Keratinocyte (primary cell): ENCODE measurements around the gene SMIM23. TPM values are rescaled to one million over a fixed set of nuclear protein-coding genes. Genes with fewer than 3 reads are reported as not detected.

ENCODE experiments used
- DNase-seq: peaks from one replicate; pipeline ENCODE4 v3.0.0-alpha.2; 2011; ENCODE audit warnings: low read depth, missing footprints, low spot score
- FAIRE-seq: peaks from 2 replicates; lab custom pipeline; 2011; peaks lifted over from hg19 to GRCh38; lab: Jason Lieb, UNC
- H2AFZ ChIP-seq: 2 replicates; pipeline ENCODE4 v1.6.0; 2012; ENCODE audit warnings: low read length, control low read depth, inconsistent platforms; ENCODE audit not compliant: control insufficient read depth
- H3K27ac ChIP-seq: 2 replicates; pipeline ENCODE4 v1.5.1; 2011; ENCODE audit warnings: low read length; ENCODE audit not compliant: control insufficient read depth, insufficient read depth
- H3K27me3 ChIP-seq: 3 replicates; pipeline ENCODE4 v1.6.0; 2011; ENCODE audit warnings: low read length; ENCODE audit not compliant: control insufficient read depth, insufficient read depth; ENCODE audit errors: extremely low read depth
- H3K36me3 ChIP-seq, 2 experiments: 2 replicates in 1 of 2; 3 replicates in 1 of 2; pipeline ENCODE4 v1.5.1; 2011; ENCODE audit warnings: low read length in 2 of 2, mild to moderate bottlenecking in 1 of 2; ENCODE audit not compliant: control insufficient read depth in 2 of 2, insufficient read depth in 2 of 2; ENCODE audit errors: extremely low read depth in 1 of 2
- H3K4me1 ChIP-seq: 3 replicates; pipeline ENCODE4 v1.5.1; 2011; ENCODE audit warnings: low read length; ENCODE audit not compliant: control insufficient read depth, insufficient read depth; ENCODE audit errors: extremely low read depth
- H3K4me2 ChIP-seq: 3 replicates; pipeline ENCODE4 v1.6.0; 2011; ENCODE audit warnings: low read depth, low read length; ENCODE audit not compliant: control insufficient read depth, insufficient read depth; ENCODE audit errors: extremely low read depth
- H3K4me3 ChIP-seq, 3 experiments: fragments of 200-600 bp in 1 of 3; sonication (generic) in 1 of 3; 2 replicates in 2 of 3; 3 replicates in 1 of 3; pipeline ENCODE4 v1.5.1; 2011 to 2016; ENCODE audit warnings: low read length in 3 of 3, mild to moderate bottlenecking in 3 of 3, control low read depth in 2 of 3, inconsistent platforms in 1 of 3, low read depth in 1 of 3, mixed read lengths in 1 of 3, mixed run types in 1 of 3, moderate library complexity in 1 of 3; ENCODE audit not compliant: control insufficient read depth in 2 of 3, insufficient read depth in 2 of 3; ENCODE audit errors: extremely low read depth in 1 of 3
- H3K79me2 ChIP-seq: 2 replicates; pipeline ENCODE4 v1.6.0; 2012; ENCODE audit warnings: low read length; ENCODE audit not compliant: control insufficient read depth, insufficient read depth
- H3K9ac ChIP-seq: 3 replicates; pipeline ENCODE4 v1.6.0; 2011; ENCODE audit warnings: low read length; ENCODE audit not compliant: control insufficient read depth, insufficient read depth; ENCODE audit errors: extremely low read depth
- H3K9me1 ChIP-seq: 3 replicates; pipeline ENCODE4 v1.6.0; 2011; ENCODE audit warnings: low read length; ENCODE audit not compliant: control insufficient read depth, insufficient read depth; ENCODE audit errors: extremely low read depth
- H3K9me3 ChIP-seq: 2 replicates; pipeline ENCODE4 v1.5.1; 2012; ENCODE audit warnings: low read depth, low read length; ENCODE audit not compliant: control insufficient read depth
- H4K20me1 ChIP-seq: 3 replicates; pipeline ENCODE4 v1.6.0; 2011; ENCODE audit warnings: low read length; ENCODE audit not compliant: control insufficient read depth, insufficient read depth; ENCODE audit errors: extremely low read depth
- EZH2 ChIP-seq: IDR thresholded peaks from one replicate; pipeline ENCODE4 v1.6.1; 2012; ENCODE audit warnings: inconsistent platforms, mild to moderate bottlenecking, low read length, moderate library complexity
- dilution Hi-C: fragments of 300-500 bp; cut with MboI; formaldehyde crosslinking; loops from one replicate; pipeline ENCODE4 v1.7.0; 2020; ENCODE audit warnings: low sequenced_read_pairs; ENCODE audit not compliant: extremely low pct_ligation_motif_present
- polyA plus RNA-seq, 5 experiments: library from polyadenylated mRNA; depleted of rRNA in 3 of 5; stranded (reverse) in 3 of 5; stranded (forward) in 1 of 5; unstranded in 1 of 5; fragments of >200 nt; gene quantifications; 1 replicate in 1 of 5; 2 replicates in 3 of 5; 3 replicates in 1 of 5; pipeline versions ENCODE4 v1.2.1 to v1.2.3, GENCODE V29; 2011 to 2012; ENCODE audit warnings: missing spikeins in 2 of 5, low read depth in 1 of 5, low replicate concordance in 1 of 5
- TF ChIP-seq, protein P1 (sequence below), 3 experiments: IDR thresholded peaks in 1 of 3; conservative IDR thresholded peaks in 1 of 3; optimal IDR thresholded peaks in 1 of 3; 2 replicates in 2 of 3; 3 replicates in 1 of 3; pipeline versions ENCODE3 to v1.5.1; 2011; ENCODE audit warnings: low read length in 3 of 3, mild to moderate bottlenecking in 3 of 3, moderate library complexity in 2 of 3, control low read depth in 1 of 3, inconsistent platforms in 1 of 3; ENCODE audit not compliant: insufficient read depth in 2 of 3; ENCODE audit errors: extremely low read depth in 1 of 3

Gene SMIM23
- polyA plus RNA-seq, 1 donor (not counting 4 experiments of a cell fraction or from before 2014, with no cell fraction given) = not detected

DNA sequence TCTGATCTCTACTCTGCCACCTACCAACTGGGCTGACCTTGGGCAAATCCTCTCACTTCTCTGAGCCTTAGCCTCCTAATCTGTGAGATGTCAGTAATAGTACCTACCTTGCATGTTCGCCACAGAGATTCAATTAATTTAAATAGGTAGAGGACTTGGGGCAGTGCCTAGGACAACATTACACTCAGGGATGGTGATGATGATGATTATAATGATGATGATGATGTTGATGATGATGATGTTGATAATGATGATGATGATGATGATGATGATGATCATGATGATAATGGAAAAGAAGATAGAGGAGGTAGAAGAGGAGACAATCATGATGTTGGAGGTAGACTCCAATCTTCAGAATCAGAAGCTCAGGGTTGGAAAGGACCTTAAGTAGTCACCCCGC is 40.7 kb upstream of the SMIM23 start:
- Histone ChIP-seq H3K9me3 (no peaks in the 10 kb centered on the region), H3K79me2 (no peaks in the 10 kb centered on the region), H3K27ac (no peak overlapping the region), H3K9ac (no peak overlapping the region), H3K27me3 (no peaks in the 10 kb centered on the region), H3K4me2 (no peak overlapping the region), H3K4me1 (peaks cover 13% of the 10 kb centered on the region), H3K36me3 (no peaks in the 10 kb centered on the region), H4K20me1 (no peaks in the 10 kb centered on the region), H3K9me1 (no peaks in the 10 kb centered on the region), H3K4me3 (no peak overlapping the region), H2AFZ (no peak overlapping the region)
- TF ChIP-seq, protein P1, sequence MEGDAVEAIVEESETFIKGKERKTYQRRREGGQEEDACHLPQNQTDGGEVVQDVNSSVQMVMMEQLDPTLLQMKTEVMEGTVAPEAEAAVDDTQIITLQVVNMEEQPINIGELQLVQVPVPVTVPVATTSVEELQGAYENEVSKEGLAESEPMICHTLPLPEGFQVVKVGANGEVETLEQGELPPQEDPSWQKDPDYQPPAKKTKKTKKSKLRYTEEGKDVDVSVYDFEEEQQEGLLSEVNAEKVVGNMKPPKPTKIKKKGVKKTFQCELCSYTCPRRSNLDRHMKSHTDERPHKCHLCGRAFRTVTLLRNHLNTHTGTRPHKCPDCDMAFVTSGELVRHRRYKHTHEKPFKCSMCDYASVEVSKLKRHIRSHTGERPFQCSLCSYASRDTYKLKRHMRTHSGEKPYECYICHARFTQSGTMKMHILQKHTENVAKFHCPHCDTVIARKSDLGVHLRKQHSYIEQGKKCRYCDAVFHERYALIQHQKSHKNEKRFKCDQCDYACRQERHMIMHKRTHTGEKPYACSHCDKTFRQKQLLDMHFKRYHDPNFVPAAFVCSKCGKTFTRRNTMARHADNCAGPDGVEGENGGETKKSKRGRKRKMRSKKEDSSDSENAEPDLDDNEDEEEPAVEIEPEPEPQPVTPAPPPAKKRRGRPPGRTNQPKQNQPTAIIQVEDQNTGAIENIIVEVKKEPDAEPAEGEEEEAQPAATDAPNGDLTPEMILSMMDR (optimal IDR thresholded peaks at IDR 0.05 in 1 of 3, IDR thresholded peaks at IDR 0.05 in 1 of 3, conservative IDR thresholded peaks at IDR 0.05 in 1 of 3; ENCODE audit: extremely low read depth in 1 of 3, insufficient read depth in 2 of 3, low read length in 3 of 3) = no peak
- TF ChIP-seq EZH2 = no peak
- DNase-seq (no peak), FAIRE-seq (no peak)
- dilution Hi-C loops = no loop called here

DNA sequence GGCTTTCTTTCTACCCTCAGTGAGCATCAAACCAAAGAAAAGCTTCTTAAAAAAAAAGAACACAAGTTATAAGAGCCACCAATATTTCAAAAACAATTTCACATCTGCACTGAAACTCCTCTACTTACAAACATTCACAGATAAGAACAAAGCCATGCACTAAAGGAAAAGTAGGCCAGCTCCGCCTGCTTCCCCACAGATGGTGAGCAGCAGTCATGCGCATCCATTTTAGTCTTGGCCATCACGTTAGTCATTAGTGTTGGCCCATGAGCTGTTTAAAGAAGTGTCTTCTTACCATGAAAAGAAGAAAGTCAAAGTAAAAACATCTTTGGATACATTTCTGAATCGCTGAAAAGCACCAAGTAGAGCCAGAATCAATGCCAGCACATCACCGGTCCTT is 40.0 kb upstream of the SMIM23 start:
- H2AFZ ChIP-seq = no peak overlapping the region
- FAIRE-seq = no peak
- no peaks in the 10 kb centered on the region for H3K27me3 ChIP-seq
- H3K79me2 ChIP-seq = no peaks in the 10 kb centered on the region
- no peak for DNase-seq
- H3K4me3 ChIP-seq = no peak overlapping the region
- dilution Hi-C loops = no loop called here
- no peak for TF ChIP-seq EZH2
- TF ChIP-seq, protein P1 (optimal IDR thresholded peaks at IDR 0.05 in 1 of 3, IDR thresholded peaks at IDR 0.05 in 1 of 3, conservative IDR thresholded peaks at IDR 0.05 in 1 of 3; ENCODE audit: extremely low read depth in 1 of 3, insufficient read depth in 2 of 3, low read length in 3 of 3) = no peak
- H3K27ac ChIP-seq = no peak overlapping the region
- no peak overlapping the region for H3K9ac ChIP-seq
- H3K4me1 ChIP-seq = peaks cover 13% of the 10 kb centered on the region
- no peaks in the 10 kb centered on the region for H3K9me3 ChIP-seq
- H3K9me1 ChIP-seq = no peaks in the 10 kb centered on the region
- no peak overlapping the region for H3K4me2 ChIP-seq
- no peaks in the 10 kb centered on the region for H3K36me3 ChIP-seq
- no peaks in the 10 kb centered on the region for H4K20me1 ChIP-seq
